ENCODE results near the gene GIMAP1. TPM values are rescaled to one million over a fixed set of nuclear protein-coding genes. Genes with fewer than 3 reads are reported as not detected.
"Not testable (repeated sequence)": the region's sequence is repeated elsewhere in the genome, so short reads cannot be mapped to it uniquely, and the experiment has no call there.

Gene GIMAP1
- total RNA-seq (2014; rRNA removed; shearing (Covaris generic)), result not detected in 2 replicates

- DNase-seq (ENCODE audit: low read depth), result no peak
Observed at GRCh38 chr7:150716368-150716767, at the start of gene GIMAP1. Gene GIMAP1 (plus strand): TSS chr7:150716613. CDS start chr7:150719048, 2,435 bp downstream.

GRCh38 chr7:150668472-150668911 is 47.9 kb upstream of the GIMAP1 start:
- DNase-seq (ENCODE audit: low read depth), result no peak

GRCh38 chr7:150668977-150669376 is 47.4 kb upstream of the GIMAP1 start:
- DNase-seq (ENCODE audit: low read depth), result no peak

- DNase-seq (ENCODE audit: low read depth), result not testable (repeated sequence)
Observed at GRCh38 chr7:150671798-150672585, 44.4 kb upstream of the GIMAP1 start.

- DNase-seq (ENCODE audit: low read depth), result no peak
Observed at GRCh38 chr7:150675714-150676113, 40.7 kb upstream of the GIMAP1 start.

GRCh38 chr7:150676276-150676675 is 40.1 kb upstream of the GIMAP1 start:
- not testable (repeated sequence) for DNase-seq (ENCODE audit: low read depth)

- not testable (repeated sequence) for DNase-seq (ENCODE audit: low read depth)
Observed at GRCh38 chr7:150676854-150677253, 39.6 kb upstream of the GIMAP1 start.

GRCh38 chr7:150678601-150679000 is 37.8 kb upstream of the GIMAP1 start:
- not testable (repeated sequence) for DNase-seq (ENCODE audit: low read depth)

- not testable (repeated sequence) for DNase-seq (ENCODE audit: low read depth)
Observed at GRCh38 chr7:150680364-150680763, 36.0 kb upstream of the GIMAP1 start.

GRCh38 chr7:150685219-150686029 is 31.0 kb upstream of the GIMAP1 start, which contains the start of gene GIMAP2:
Gene GIMAP2 (plus strand): TSS chr7:150685706. CDS start chr7:150687060, 1,354 bp downstream.
- DNase-seq (ENCODE audit: low read depth), result peak; percentile 74

- DNase-seq (ENCODE audit: low read depth), result peak; percentile 9
Observed at GRCh38 chr7:150686030-150686631, 30.3 kb upstream of the GIMAP1 start.

- DNase-seq (ENCODE audit: low read depth), result no peak
Observed at GRCh38 chr7:150688630-150689029, 27.8 kb upstream of the GIMAP1 start.

GRCh38 chr7:150695654-150696053 is 20.8 kb upstream of the GIMAP1 start:
- DNase-seq (ENCODE audit: low read depth), result no peak

- DNase-seq (ENCODE audit: low read depth), result no peak
Observed at GRCh38 chr7:150703209-150703608, 13.2 kb upstream of the GIMAP1 start.

GRCh38 chr7:150715293-150715692 is 1.1 kb upstream of the GIMAP1 start:
- DNase-seq (ENCODE audit: low read depth), result no peak

- DNase-seq (ENCODE audit: low read depth), result no peak
Observed at GRCh38 chr7:150715738-150716137, 675 bp upstream of the GIMAP1 start.

GRCh38 chr7:150716939-150717338 is 526 bp downstream of the GIMAP1 start:
- no peak for DNase-seq (ENCODE audit: low read depth)

- no peak for DNase-seq (ENCODE audit: low read depth)
Observed at GRCh38 chr7:150717814-150718420, 1.5 kb downstream of the GIMAP1 start.

- DNase-seq (ENCODE audit: low read depth), result no peak
Observed at GRCh38 chr7:150719436-150719835, 3.0 kb downstream of the GIMAP1 start.

GRCh38 chr7:150719960-150720891 is 3.8 kb downstream of the GIMAP1 start:
- DNase-seq (ENCODE audit: low read depth), result no peak

GRCh38 chr7:150721970-150722373 is 5.6 kb downstream of the GIMAP1 start:
- DNase-seq (ENCODE audit: low read depth), result no peak

Data from RPMI7951 (cell line).